SK-N-SH treated with all-trans-retinoic acid at 6 μM for 48 hours (cell line): ENCODE measurements around the gene DTNB.

Source experiments
- ATAC-seq: fragments of 200-7000 bp; cut with Tn5 transposase; 3 replicates; pipeline ENCODE4 v1.9.1; 2020; ENCODE audit warnings: mild to moderate bottlenecking, moderate library complexity
- ARNTL ChIP-seq: fragments of 450-650 bp; formaldehyde crosslinking; IDR thresholded peaks from 2 replicates; pipeline ENCODE4 v1.5.0; 2020; ENCODE audit warnings: low read depth, mild to moderate bottlenecking, moderate library complexity, borderline replicate concordance
- BACH2 ChIP-seq: fragments of 250-450 bp; sonication (Bioruptor Pico); IDR thresholded peaks from 2 replicates; pipeline ENCODE4 v1.9.0; 2021; ENCODE audit warnings: mild to moderate bottlenecking, borderline replicate concordance
- CSDC2 ChIP-seq: fragments of 250-450 bp; sonication (Bioruptor Pico); IDR thresholded peaks from 2 replicates; pipeline ENCODE4 v1.5.0; 2020; ENCODE audit warnings: mild to moderate bottlenecking, moderate library complexity
- CSRNP3 ChIP-seq: fragments of 250-450 bp; sonication (Bioruptor Pico); IDR thresholded peaks from 2 replicates; pipeline ENCODE4 v1.5.1; 2021; ENCODE audit warnings: mild to moderate bottlenecking, moderate library complexity
- ESRRG ChIP-seq: fragments of 250-450 bp; sonication (Bioruptor Pico); IDR thresholded peaks from 2 replicates; pipeline ENCODE4 v1.6.1; 2021; ENCODE audit warnings: mild to moderate bottlenecking
- GLIS3 ChIP-seq: fragments of 250-450 bp; sonication (Bioruptor Pico); IDR thresholded peaks from 2 replicates; pipeline ENCODE4 v1.5.0; 2020; ENCODE audit warnings: mild to moderate bottlenecking, moderate library complexity
- ISL1 ChIP-seq: fragments of 250-450 bp; sonication (Bioruptor Pico); IDR thresholded peaks from 2 replicates; pipeline ENCODE4 v2.1.2; 2022; ENCODE audit warnings: mild to moderate bottlenecking, moderate library complexity
- POU6F1 ChIP-seq: fragments of 250-450 bp; sonication (Bioruptor Pico); IDR thresholded peaks from 2 replicates; pipeline ENCODE4 v1.8.0; 2021; ENCODE audit warnings: low read depth, mild to moderate bottlenecking, moderate library complexity, borderline replicate concordance
- SNAI2 ChIP-seq: fragments of 250-450 bp; sonication (Bioruptor Pico); IDR thresholded peaks from 2 replicates; pipeline ENCODE4 v1.5.0; 2020; ENCODE audit warnings: mild to moderate bottlenecking, moderate library complexity
- TCF4 ChIP-seq: fragments of 250-450 bp; sonication (Bioruptor Pico); IDR thresholded peaks from 2 replicates; pipeline ENCODE4 v1.8.0; 2021; ENCODE audit warnings: mild to moderate bottlenecking, moderate library complexity, borderline replicate concordance
- TOX ChIP-seq: fragments of 250-450 bp; sonication (Bioruptor Pico); IDR thresholded peaks from 2 replicates; pipeline ENCODE4 v1.8.0; 2021; ENCODE audit warnings: mild to moderate bottlenecking, moderate library complexity, borderline replicate concordance
- TSHZ2 ChIP-seq: fragments of 250-450 bp; sonication (Bioruptor Pico); IDR thresholded peaks from 2 replicates; pipeline ENCODE4 v1.5.0; 2020; ENCODE audit warnings: mild to moderate bottlenecking, moderate library complexity
- ZC3H10 ChIP-seq: fragments of 250-450 bp; sonication (Bioruptor Pico); IDR thresholded peaks from 2 replicates; pipeline ENCODE4 v1.5.1; 2021; ENCODE audit warnings: mild to moderate bottlenecking, moderate library complexity
- ZFP3 ChIP-seq: fragments of 250-450 bp; sonication (Bioruptor Pico); IDR thresholded peaks from 2 replicates; pipeline ENCODE4 v1.5.0; 2020; ENCODE audit warnings: mild to moderate bottlenecking, moderate library complexity
- ZFP30 ChIP-seq: fragments of 450-650 bp; formaldehyde crosslinking; IDR thresholded peaks from 2 replicates; pipeline ENCODE4 v1.5.0; 2022; ENCODE audit warnings: mild to moderate bottlenecking, moderate library complexity
- ZNF565 ChIP-seq: fragments of 450-650 bp; formaldehyde crosslinking; conservative IDR thresholded peaks from 2 replicates; pipeline ENCODE4 v1.5.0; 2020; ENCODE audit warnings: low read depth, mild to moderate bottlenecking, moderate library complexity
- ZNF8 ChIP-seq: fragments of 450-650 bp; formaldehyde crosslinking; IDR thresholded peaks from 2 replicates; pipeline ENCODE4 v1.5.0; 2020; ENCODE audit warnings: mild to moderate bottlenecking, moderate library complexity

DTNB gene

GRCh38 chr2:25378731-25379490 lies 294.5 kb downstream of the DTNB start:
- TF ChIP-seq ISL1 (CRISPR knock-in tag), result no peak
- no peak for TF ChIP-seq CSDC2
- TF ChIP-seq ZNF8 (CRISPR knock-in tag), result no peak
- TF ChIP-seq CSRNP3 (CRISPR knock-in tag), result no peak
- TF ChIP-seq SNAI2 (CRISPR knock-in tag), result no peak
- no peak for TF ChIP-seq ZNF565 (CRISPR knock-in tag)
- TF ChIP-seq ARNTL (CRISPR knock-in tag), result no peak
- TF ChIP-seq ZFP30 (CRISPR knock-in tag), result no peak
- TF ChIP-seq ZC3H10 (CRISPR knock-in tag), result no peak
- no peak for TF ChIP-seq TOX (CRISPR knock-in tag)
- no peak for TF ChIP-seq TCF4
- TF ChIP-seq ESRRG (CRISPR knock-in tag), result no peak
- TF ChIP-seq TSHZ2 (CRISPR knock-in tag), result no peak
- no peak for ATAC-seq

DNA sequence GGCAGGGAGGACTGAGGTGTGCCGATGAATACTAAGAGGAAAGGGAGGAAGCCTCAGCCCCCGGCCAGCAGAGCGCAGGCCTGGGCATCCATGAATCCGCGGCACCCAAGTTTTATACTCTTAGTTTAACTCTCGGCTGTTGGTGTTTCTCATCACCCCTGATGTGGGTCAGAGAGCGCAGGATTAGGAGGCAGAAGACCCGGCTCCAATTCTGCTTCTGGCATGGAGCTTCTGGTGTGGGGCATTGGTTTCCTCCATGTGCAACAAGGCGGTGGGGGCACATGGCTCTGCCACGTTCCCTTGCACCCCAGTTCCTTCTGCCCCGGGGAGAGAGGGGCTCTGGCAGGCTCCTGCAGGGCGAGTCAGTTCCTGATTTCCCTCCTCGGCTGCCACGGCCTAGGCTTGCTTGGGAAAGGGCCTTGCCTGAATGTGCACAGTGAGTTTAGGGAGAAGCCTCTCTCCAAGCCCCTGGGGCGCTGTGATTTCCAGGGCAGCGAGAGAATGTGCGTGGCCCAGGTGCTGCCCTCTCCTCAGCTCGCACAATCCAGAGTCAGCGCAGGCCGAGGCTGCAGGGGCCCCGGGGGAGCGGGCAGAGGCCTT lies 295.5 kb downstream of the DTNB start:
- no peak for TF ChIP-seq ESRRG (CRISPR knock-in tag)
- no peak for TF ChIP-seq ZNF8 (CRISPR knock-in tag)
- TF ChIP-seq CSRNP3 (CRISPR knock-in tag), result no peak
- TF ChIP-seq ARNTL (CRISPR knock-in tag), result no peak
- ATAC-seq, result no peak

GRCh38 chr2:25376750-25377621 lies 296.4 kb downstream of the DTNB start:
- TF ChIP-seq ARNTL (CRISPR knock-in tag), result no peak
- TF ChIP-seq GLIS3, result no peak
- TF ChIP-seq ZNF8 (CRISPR knock-in tag), result peak; percentile 36; the same call in 1 of the 2 replicates
- TF ChIP-seq TSHZ2 (CRISPR knock-in tag), result peak; percentile 34; the same call in 1 of the 2 replicates
- TF ChIP-seq POU6F1, result no peak
- no peak for TF ChIP-seq BACH2 (CRISPR knock-in tag)
- no peak for TF ChIP-seq ZNF565 (CRISPR knock-in tag)
- TF ChIP-seq ZFP3 (CRISPR knock-in tag), result no peak
- peak; percentile 4; the same call in 1 of the 2 replicates for TF ChIP-seq ZFP30 (CRISPR knock-in tag)
- no peak for TF ChIP-seq TOX (CRISPR knock-in tag)
- peak; percentile 98 for ATAC-seq
